DMS79 (cell line): Measurements from ENCODE around the gene LUC7L3.

ENCODE experiments used
- DNase-seq: peaks from one replicate; lab custom pipeline; 2025; lab: John Stamatoyannopoulos, UW

LUC7L3 gene

DNA sequence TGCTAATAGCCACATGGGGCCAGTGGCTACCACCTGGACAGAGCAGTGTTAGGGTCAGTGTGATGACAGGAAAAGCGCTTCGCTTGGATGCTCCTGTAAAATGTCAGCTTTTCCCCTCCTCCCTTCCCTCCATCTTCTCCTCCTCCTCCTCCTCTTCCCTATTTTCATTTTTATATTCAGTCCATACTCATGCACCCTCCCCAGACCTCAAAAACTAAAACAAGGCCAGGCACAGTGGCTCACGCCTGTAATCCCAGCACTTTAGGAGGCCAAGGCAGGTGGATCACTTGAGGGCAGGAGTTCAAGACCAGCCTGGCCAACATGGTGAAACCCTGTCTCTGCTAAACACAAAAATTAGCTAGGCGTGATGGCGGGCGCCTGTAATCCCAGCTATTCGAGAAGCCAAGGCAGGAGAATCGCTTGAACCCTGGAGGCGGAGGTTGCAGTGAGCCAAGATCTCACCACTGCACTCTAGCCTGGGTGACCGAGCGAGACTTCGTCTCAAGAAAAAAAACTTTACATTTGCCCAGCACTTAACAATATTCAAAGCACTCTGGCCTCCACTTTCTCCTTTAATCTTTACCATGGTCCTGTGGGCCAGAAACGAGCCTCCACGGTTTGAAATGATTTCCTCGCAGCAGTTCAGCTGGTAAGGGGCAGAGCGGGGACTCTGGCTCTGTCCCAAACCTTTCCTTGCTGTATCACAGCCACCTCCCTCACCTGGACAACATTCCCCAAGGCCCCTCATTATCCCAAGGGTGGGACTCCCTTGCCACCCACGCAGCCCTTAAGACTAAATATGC, 33.5 kb upstream of the LUC7L3 start:
- DNase-seq: no peak

DNA sequence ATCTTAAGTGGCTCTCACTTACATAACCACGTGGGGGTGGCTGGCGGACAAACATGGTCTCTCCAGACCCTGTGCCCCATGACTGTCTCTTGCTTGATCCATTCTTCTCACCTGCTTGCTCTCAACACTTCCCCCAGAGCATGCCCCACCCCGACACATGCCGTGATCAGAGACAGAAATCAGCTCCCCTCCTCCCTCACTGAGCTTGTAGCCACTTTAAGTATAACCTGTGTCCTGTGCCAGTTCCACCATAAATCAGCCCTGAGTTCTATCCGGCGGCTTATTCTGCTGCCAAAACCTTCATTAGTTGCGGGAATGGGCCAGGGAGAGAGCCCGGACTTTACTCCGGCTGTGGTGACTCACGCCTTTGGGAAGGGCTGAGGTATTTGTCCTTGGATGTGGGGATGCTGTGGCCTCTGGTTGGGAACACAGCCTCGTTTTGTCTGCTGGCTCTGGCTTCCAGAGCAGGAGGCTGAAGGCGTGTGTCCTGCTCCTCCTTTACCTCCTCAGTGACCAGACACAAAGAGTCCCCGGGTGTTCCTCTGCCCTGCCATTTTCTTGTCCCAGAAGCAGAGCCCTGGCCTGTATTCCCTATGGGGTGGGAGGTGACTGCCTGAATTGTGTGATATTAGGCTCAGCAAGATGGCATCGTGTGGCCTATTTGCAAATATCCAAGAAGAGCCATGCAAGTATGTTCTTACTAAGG, 32.8 kb upstream of the LUC7L3 start:
- DNase-seq: peak; percentile 36

DNA sequence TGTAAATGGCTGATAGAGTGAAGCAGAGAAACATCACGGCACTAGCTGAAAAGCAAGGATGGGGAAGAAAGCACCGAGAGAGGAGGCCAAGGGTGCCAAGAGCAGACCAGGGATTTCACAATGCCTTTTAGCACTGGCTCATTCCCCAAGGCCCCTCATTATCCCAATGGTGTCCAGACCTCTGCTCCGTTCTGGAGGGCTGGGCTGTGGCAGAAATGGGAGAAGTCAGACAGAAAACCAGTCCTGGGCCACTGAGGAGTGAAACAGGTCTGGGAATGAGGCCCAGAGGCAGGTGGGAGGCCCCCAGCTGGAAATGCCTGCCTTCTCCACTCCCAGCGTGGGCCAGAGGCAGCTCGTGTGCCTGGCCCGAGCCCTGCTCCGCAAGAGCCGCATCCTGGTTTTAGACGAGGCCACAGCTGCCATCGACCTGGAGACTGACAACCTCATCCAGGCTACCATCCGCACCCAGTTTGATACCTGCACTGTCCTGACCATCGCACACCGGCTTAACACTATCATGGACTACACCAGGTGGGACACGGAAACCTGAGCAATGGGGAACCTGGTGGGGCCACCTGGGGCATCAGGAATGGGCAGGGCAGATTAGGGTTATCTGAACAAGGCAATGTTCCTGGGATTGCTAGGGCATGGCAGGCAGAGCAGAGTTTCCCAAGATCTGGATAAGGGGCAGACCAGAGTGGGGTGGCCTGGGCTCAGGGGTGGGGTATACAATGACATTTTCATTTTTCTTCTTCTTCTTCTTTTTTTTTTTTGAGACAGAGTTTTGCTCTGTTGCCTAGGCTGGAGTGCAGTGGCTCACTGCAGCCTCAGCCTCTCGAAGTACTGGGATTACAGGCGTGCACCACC, 32.0 kb upstream of the LUC7L3 start:
- no peak for DNase-seq

DNA sequence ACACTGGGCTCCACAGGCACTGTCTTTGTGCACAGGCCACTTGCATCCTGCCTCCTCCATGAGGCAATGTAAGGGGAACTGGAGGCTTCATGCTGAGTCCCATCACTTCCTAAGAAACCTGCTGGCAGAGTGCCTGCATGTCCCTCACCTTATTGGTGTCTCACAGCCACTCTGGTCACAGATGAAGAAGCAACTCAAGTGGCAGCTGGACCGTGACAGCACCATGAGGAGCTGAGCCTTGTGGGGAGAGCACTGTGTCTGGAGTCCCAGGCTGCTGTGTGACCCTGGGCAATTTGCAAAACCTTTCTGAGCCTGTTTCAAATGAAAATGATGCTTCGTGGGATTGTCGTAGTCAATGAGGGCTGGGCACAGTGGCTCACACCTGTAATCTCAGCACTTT, 31.2 kb upstream of the LUC7L3 start:
- peak; percentile 86 for DNase-seq

DNA sequence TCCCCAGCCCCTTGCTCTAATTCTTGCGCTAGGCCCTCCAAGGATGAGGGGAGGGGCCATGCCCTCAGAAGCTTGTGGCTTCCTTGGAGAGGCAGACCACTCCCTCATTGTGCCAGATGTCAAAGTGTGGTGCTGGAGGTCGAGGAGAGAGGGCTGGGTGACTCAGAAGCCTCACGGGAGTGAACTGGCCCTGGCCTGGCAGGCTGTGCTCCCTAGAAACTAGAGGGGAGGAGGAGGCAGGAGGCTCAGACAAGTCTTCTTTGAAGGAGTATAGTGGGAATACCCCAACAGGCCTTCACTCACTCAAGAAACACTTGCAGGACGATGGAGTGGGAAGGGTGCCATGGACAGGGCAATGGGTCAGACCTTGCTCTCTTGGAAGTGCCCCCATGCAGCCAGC, 30.2 kb upstream of the LUC7L3 start:
- DNase-seq: no peak

DNA sequence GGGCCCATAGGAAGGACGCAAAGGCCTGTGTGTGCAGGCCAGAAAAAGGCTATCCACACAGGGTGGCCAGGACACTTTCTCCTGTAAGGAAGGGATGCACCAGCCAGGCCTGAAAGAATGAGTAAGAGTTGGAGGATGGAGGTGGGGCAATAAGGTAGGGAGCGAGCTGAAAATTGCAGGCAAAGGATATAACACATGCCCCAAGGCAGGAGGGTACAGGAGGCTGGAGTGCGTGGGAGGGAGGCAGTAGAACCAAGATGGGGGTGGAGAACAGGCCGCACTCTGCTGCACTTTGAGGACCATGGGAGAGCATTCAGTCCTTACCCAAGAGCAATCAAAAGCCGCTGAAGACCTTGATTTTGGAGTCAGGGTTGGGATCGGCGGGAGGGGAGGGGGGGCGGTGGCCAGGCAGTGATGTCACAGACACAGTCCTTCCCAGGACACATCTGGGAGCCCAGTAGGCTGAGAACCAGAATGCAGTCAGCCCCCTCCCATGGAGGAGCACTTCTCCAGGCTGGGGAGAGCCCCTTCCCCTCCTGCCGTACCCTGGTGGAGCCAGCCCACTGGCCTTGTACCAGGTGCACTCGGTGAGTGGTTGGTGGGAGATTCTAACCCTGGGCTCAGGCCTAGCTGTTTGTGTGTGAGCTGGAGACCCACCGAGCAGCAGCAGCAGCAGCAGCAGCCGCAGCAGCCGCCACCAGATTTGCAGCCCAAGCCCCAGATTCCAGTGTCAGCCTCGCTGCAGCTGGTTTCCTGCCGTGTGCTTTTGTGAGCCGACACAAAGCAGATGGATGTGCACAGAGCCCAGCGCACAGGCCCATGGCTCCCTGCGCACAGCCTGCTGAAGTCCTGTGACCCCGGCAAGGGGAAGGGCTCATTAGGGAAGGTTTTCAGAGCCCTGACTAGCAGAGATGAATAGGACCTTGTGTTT, 29.2 kb upstream of the LUC7L3 start:
- DNase-seq: peak; percentile 21

DNA sequence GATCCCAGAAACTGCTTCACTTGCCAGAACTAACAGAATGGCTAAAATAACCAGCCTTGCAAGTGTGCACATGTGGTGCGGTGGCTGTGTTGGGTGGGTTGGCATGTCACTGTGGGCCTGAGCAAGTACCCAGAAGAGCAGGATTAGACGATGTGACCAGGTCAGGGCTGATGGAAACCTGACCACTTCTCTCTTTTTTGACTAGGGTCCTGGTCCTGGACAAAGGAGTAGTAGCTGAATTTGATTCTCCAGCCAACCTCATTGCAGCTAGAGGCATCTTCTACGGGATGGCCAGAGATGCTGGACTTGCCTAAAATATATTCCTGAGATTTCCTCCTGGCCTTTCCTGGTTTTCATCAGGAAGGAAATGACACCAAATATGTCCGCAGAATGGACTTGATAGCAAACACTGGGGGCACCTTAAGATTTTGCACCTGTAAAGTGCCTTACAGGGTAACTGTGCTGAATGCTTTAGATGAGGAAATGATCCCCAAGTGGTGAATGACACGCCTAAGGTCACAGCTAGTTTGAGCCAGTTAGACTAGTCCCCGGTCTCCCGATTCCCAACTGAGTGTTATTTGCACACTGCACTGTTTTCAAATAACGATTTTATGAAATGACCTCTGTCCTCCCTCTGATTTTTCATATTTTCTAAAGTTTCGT, 28.4 kb upstream of the LUC7L3 start:
- DNase-seq: no peak

DNA sequence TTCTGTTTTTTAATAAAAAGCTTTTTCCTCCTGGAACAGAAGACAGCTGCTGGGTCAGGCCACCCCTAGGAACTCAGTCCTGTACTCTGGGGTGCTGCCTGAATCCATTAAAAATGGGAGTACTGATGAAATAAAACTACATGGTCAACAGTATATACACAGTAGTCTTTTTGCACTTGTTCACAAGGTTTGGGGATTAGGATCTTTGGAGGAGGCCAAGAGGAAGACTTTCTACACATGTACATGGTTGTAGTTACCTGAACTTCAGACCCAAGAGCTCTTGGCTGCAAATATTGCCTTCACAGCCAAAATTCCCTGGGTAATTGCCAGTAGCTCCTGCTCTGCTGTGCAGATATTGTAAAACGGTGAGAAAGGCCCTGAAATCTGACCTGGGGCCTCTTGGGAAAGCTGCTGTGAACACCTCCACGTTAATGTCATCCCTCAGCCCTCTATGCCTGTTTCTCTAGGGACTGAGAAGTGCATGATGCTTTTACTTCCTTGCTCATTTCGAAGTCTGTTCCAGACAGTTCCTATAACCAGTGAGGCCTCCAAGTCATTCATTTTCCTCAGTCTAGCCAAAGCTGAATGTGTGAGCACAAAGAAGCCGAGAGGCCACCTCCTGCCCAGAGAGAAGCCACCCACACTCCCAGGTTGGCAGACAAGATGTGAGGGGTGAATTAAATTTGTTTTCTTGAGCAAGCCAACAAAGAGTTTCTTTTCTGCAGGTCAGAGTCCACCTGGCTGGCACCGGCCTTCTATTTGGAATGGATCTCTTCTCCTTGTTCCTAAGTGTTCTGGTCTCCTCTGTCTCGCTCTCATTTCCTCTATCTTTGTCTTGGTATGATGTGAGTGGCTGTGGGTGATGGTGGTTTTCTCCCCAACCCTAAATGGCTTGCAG, 27.6 kb upstream of the LUC7L3 start:
- peak; percentile 10 for DNase-seq

DNA sequence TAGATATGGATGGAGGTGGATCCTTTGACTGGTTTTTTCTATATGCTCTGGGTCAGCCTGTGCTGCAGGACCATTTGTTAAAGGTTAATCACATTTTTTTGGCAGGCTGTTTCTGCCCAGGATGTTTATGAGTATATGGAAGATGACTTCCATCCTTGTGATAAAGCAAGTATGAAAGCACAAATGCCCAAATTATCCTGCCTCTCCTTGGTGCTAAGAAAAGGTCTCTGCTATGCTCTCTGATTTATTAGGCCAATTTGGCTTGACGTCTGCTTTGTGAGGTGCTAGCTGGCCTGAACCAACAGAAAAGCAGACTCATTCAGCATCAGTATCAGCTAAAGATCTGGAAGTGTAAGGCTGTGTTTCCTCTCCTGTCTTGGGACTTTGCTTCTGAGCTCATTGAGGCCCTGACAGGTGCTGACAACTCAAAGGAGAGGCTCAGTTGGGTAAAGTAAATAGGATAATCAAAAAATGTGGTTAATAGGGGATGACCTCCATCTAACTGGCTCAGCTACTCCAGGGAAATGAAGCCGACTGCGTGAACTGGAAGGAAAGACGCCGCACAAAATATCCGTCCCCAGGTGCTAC, 26.9 kb upstream of the LUC7L3 start:
- no peak for DNase-seq

DNA sequence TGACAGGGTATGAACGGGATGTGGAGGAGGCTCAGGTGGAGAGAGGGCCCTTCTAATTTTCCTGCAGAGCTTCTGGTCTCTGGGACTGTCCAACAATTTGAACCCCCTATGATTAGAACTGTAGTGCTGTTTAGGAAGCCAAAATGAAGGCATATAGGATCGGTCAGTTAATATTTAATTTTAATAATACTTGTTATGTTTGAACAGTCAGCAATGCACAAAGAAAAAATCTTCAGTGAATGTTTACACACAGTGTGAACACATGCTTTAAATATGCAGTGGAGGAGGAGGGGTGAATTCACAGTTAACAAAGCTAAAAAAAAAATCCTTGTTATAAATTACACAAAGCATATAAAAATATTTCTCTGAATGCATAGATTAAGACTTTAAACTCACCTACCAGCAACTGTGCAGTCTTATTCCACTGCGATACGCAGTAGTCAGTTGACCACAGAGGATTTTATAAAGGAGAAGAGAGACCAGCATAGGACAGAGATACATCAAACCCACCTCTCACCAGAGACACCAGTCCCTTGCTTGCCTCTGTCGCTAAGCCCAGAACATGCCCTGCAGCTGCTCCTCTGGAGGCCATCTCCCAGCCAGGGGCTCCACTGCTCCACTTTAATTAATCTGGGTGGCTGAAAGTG, 26.2 kb upstream of the LUC7L3 start:
- no peak for DNase-seq

DNA sequence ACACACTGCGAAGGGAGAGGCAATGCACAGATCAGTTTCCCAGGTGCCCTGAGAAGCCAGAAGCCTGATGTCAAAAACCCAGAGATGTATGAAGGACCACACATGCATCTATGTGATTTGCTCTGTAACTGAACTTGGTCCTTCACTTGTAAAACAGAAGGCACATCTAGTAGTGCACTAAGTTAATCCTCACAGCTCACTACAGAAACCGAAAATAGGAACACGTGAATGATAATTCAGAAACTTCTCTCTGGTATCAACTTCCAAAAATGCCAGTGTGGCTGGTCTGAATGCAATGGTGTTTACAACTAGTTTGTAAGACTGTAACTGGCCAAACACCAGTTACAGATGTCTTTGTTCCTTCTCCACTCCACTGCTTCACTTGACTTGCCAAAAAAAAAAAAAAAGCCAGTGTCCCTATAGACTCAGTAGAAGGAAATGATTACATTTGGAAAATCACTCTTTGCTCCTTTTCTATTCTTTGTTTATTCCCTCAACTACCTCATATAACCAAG, 23.0 kb upstream of the LUC7L3 start:
- DNase-seq: no peak

DNA sequence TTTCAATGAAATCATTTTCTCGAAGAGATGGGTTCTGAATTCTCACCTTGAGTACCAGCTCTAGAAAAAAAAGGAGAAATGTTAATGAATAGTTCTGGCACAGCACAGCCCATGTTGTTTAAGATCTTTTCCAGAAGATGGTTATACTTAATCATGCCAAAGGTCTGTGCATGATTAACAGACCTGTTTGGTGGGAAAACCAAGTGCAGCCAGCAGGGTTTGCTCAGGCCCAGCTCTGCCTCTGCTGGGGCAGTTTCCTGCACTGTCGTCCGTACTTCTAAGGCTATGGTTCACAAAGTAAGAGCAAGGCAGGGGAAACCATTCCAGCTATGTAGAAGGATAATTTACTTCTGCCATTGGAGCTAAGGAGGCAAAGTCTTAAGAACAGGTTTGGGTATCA, 22.3 kb upstream of the LUC7L3 start:
- no peak for DNase-seq

DNA sequence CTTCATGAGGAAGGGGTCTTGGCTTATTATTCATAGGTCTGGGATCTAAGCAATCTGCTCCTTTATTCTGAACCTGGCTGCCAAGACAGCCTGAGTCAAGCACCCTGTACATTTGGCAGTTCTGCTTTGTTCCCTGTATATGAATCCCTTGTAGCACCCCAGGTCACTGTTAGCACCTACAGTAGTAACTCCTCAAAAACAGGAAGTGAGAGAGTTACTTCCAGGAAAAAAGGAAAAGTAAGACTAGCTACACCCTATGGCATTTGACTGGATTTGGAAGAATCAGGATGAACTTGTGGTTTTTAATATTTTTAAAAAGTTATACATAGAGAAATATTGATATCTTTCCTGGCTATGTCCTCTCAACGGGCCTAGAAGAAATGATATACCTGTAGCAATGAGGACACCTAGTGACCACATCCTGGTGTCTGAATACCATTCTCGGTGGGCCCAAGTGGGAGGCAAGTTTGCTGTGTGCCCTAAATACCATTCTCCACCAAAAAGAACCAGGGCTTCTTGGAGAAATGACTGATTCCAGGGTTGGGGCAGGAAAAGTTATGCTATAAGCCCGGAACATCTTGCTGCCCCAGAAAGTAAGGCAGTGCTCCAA, 21.6 kb upstream of the LUC7L3 start:
- DNase-seq: no peak

DNA sequence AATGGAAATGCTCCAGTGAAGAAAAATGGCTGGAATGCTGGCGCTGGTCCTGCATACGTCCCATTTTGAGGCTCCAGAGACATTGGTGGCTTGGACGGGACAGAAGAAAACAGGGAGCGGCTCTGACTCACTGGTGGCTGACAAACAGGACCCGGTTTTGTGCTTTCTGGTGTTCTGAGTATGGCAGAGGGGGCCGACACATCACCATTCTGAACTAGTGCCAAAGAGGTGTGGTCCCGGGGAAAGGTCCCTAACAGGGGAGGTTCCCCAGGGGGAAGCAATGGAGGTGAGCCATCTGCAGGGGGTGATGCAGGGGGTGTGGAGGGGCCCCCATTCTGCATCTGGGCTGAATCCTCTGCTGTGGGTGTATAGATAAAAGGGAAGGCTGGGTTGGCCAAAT, 20.0 kb upstream of the LUC7L3 start:
- DNase-seq: no peak

DNA sequence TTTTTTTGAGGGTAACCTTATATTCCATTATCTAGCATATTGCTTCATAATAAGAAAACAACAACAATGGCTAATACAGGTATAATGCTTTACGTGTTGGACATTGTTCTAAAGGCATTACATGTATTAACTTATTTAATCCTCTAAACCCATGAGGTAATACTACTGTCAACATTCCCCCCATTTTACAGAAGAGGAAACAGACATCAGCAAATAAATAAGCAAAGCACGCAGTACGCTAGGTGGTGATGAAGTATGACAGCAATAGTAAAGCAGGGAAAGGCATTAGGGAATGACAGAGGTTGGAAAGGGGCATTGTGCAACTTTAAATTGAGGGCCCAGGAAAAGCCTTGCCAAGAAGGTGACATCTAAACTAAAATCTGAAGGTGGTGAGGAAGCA, 16.2 kb upstream of the LUC7L3 start:
- DNase-seq: no peak

DNA sequence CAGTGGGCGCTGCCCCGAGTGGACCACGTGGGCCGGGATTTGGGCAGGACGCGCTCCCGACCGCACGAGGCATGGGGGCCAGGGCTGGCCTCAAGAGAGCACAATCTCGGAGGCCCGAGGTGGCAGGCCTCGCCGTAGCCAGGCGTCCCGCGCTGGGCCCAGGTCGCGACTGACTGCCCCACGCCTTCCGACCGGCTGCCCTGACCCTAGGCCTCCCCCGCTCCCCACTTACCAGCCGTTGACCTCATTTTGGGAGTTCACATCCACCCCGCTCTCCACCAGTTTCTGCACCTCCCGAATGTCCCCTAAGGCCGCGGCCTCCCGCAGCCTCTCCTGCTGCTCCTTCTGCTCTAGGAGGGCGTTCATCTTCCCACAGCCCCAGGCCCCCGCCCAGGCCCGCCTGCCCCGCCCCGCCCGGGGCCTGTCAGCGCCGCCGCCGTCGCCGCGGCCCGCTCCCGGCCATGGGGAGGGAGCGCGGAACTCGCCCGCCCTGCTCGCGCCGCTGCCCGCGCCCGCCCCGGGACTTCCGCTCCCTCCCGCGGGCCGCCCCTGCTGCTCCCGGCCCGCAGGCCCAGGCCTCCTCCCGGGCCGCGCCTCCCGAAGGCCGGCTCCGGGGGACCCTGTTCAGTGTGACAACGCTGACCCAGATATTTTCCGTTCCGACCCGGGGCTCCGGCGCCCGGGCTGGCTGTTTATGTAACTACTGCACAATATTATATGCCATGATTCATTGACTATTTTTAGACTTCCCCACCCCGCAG, 11.9 kb upstream of the LUC7L3 start, which contains the start of gene ANKRD40:
Gene ANKRD40 (minus strand): TSS at position 626 of the 761 bp plus-strand sequence. CDS start 260 bp downstream, at position 366.
- DNase-seq: peak; percentile 80
